ENCODE measurements around the gene EMID1.

DNA sequence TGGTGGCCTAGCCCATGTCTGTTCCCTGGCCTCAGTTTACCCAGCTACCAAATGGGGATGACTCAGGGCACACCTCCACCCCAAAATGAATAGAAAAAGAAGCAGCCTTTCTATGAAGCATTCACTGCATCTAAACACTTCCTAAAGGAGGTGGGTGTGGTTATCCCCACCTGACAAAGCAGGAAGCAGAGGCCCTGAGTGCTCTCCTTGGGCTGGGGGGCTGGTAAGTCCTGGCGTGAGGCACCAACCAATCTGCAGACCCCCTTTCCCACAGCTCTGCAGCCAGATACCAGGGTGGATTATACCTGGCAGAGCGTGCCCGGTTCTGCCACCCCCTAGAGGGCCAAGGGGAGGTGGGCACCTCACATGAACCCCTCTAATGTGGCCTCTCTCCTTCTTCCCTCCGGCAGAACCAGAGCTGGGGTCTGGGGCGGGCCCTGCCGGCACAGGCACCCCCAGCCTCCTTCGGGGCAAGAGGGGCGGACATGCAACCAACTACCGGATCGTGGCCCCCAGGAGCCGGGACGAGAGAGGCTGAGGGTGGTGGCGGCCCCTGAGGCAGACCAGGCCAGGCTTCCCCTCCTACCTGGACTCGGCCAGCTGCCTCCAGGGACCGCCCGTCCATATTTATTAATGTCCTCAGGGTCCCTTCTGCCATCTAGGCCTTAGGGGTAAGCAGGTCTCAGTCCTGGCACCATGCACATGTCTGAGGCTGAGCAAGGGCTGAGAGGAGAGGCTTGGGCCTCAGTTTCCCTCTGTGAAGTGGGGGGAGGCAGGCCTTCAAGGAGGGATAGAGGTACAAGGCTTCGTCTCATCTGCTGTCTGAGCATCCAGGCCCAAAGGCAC, 52.9 kb downstream of the EMID1 start:
- TF ChIP-seq, protein P1, sequence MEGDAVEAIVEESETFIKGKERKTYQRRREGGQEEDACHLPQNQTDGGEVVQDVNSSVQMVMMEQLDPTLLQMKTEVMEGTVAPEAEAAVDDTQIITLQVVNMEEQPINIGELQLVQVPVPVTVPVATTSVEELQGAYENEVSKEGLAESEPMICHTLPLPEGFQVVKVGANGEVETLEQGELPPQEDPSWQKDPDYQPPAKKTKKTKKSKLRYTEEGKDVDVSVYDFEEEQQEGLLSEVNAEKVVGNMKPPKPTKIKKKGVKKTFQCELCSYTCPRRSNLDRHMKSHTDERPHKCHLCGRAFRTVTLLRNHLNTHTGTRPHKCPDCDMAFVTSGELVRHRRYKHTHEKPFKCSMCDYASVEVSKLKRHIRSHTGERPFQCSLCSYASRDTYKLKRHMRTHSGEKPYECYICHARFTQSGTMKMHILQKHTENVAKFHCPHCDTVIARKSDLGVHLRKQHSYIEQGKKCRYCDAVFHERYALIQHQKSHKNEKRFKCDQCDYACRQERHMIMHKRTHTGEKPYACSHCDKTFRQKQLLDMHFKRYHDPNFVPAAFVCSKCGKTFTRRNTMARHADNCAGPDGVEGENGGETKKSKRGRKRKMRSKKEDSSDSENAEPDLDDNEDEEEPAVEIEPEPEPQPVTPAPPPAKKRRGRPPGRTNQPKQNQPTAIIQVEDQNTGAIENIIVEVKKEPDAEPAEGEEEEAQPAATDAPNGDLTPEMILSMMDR (conservative IDR thresholded peaks at IDR 0.05; ENCODE audit: low read length) = no peak
- no peak for TF ChIP-seq EZH2phosphoT487 (IDR thresholded peaks at IDR 0.05; ENCODE audit: borderline replicate concordance, low read depth, low read length)
